RWPE2 (cell line): Measurements from ENCODE around the gene ECHDC3.

Experiments
- ATAC-seq: fragments of 200-7000 bp; cut with Tn5 transposase; 3 replicates; pipeline ENCODE4 v1.9.1; 2021; ENCODE audit warnings: low read depth
- DNase-seq: peaks from one replicate; pipeline ENCODE4 v3.0.0-alpha.2; 2020; ENCODE audit warnings: low spot score
- H3K27ac ChIP-seq: fragments of 450-650 bp; 2 replicates; pipeline ENCODE4 v1.5.1; 2017; ENCODE audit warnings: mild to moderate bottlenecking; ENCODE audit not compliant: poor library complexity, severe bottlenecking
- H3K27me3 ChIP-seq: fragments of 250-450 bp; sonication (Bioruptor Pico); 2 replicates; pipeline ENCODE4 v1.5.1; 2021; ENCODE audit warnings: mild to moderate bottlenecking, moderate library complexity; ENCODE audit not compliant: insufficient read depth, poor library complexity, severe bottlenecking
- H3K36me3 ChIP-seq: fragments of 250-450 bp; sonication (Bioruptor Pico); 2 replicates; pipeline ENCODE4 v1.5.1; 2020; ENCODE audit warnings: low read depth, mild to moderate bottlenecking, moderate library complexity
- H3K4me1 ChIP-seq: fragments of 250-450 bp; sonication (Bioruptor Pico); 2 replicates; pipeline ENCODE4 v1.5.1; 2021; ENCODE audit warnings: mild to moderate bottlenecking, moderate library complexity; ENCODE audit not compliant: insufficient read depth, poor library complexity, severe bottlenecking
- H3K4me3 ChIP-seq: fragments of 250-450 bp; sonication (Bioruptor Pico); 2 replicates; pipeline ENCODE4 v1.5.1; 2021; ENCODE audit warnings: mild to moderate bottlenecking, moderate library complexity; ENCODE audit not compliant: severe bottlenecking
- H3K9me3 ChIP-seq: fragments of 250-450 bp; sonication (Bioruptor Pico); 2 replicates; pipeline ENCODE4 v1.5.1; 2021; ENCODE audit warnings: mild to moderate bottlenecking, moderate library complexity; ENCODE audit not compliant: severe bottlenecking
- CTCF ChIP-seq: fragments of 450-650 bp; IDR thresholded peaks from one replicate; pipeline ENCODE4 v1.5.1; 2017; ENCODE audit warnings: mild to moderate bottlenecking, moderate library complexity; ENCODE audit not compliant: poor library complexity, severe bottlenecking

The ECHDC3 gene

GRCh38 chr10:11773761-11774441 is 31.7 kb downstream of the ECHDC3 start:
- TF ChIP-seq CTCF = no peak
- ATAC-seq (no peak), DNase-seq (no peak)
- H3K27me3 ChIP-seq = no peaks in the 10 kb centered on the region
- H3K4me1 ChIP-seq = no peaks in the 10 kb centered on the region
- H3K27ac ChIP-seq = no peak overlapping the region
- no peaks in the 10 kb centered on the region for H3K9me3 ChIP-seq
- no peaks in the 10 kb centered on the region for H3K36me3 ChIP-seq
- no peak overlapping the region for H3K4me3 ChIP-seq

GRCh38 chr10:11775412-11775811 is 33.2 kb downstream of the ECHDC3 start:
- no peaks in the 10 kb centered on the region for H3K4me1 ChIP-seq
- TF ChIP-seq CTCF = no peak
- DNase-seq = no peak

GRCh38 chr10:11776080-11776479 is 33.9 kb downstream of the ECHDC3 start:
- ATAC-seq (peak; percentile 94), DNase-seq (no peak)
- Histone ChIP-seq H3K4me1 (no peaks in the 10 kb centered on the region), H3K27me3 (no peaks in the 10 kb centered on the region), H3K27ac (no peak overlapping the region), H3K9me3 (no peaks in the 10 kb centered on the region), H3K4me3 (no peak overlapping the region), H3K36me3 (no peaks in the 10 kb centered on the region)
- TF ChIP-seq CTCF = no peak

More at GRCh38 chr10:11775412-11775811, 33.2 kb downstream of the ECHDC3 start:
- no peak for ATAC-seq
- Histone ChIP-seq H3K27me3 (no peaks in the 10 kb centered on the region), H3K27ac (no peak overlapping the region), H3K36me3 (no peaks in the 10 kb centered on the region), H3K4me3 (no peak overlapping the region), H3K9me3 (no peaks in the 10 kb centered on the region)

GRCh38 chr10:11781114-11781513 is 38.9 kb downstream of the ECHDC3 start:
- no peak overlapping the region for H3K27ac ChIP-seq
- H3K4me1 ChIP-seq = peaks cover 7% of the 10 kb centered on the region
- DNase-seq (no peak), ATAC-seq (no peak)
- H3K9me3 ChIP-seq = no peaks in the 10 kb centered on the region
- no peak overlapping the region for H3K4me3 ChIP-seq
- TF ChIP-seq CTCF = no peak
- no peaks in the 10 kb centered on the region for H3K27me3 ChIP-seq
- no peaks in the 10 kb centered on the region for H3K36me3 ChIP-seq

- H3K27me3 ChIP-seq = no peaks in the 10 kb centered on the region
- peak overlapping the region; percentile 45 for H3K27ac ChIP-seq
- peak; percentile 88 for TF ChIP-seq CTCF
- H3K9me3 ChIP-seq = no peaks in the 10 kb centered on the region
- peaks cover 7% of the 10 kb centered on the region for H3K4me1 ChIP-seq
- H3K4me3 ChIP-seq = no peak overlapping the region
- DNase-seq = no peak
- ATAC-seq = peak; percentile 53
- no peaks in the 10 kb centered on the region for H3K36me3 ChIP-seq
These were observed 40.8 kb downstream of the ECHDC3 start for GRCh38 chr10:11782793-11783557.
